GM18505 (cell line): Measurements from ENCODE around the gene MUC22.
"Not testable (repeated sequence)": the region's sequence is repeated elsewhere in the genome, so short reads cannot be mapped to it uniquely, and the experiment has no call there.

Source experiments
- ATAC-seq: cut with Tn5 transposase; IDR thresholded peaks from one replicate; pipeline ENCODE4 v1.9.1; 2021; ENCODE audit not compliant: unreplicated experiment
- POLR2A ChIP-seq: IDR thresholded peaks from 4 replicates; pipeline ENCODE4 v1.6.1; 2011; ENCODE audit warnings: borderline replicate concordance; ENCODE audit not compliant: insufficient read depth, insufficient read length; ENCODE audit errors: extremely low read depth

Gene MUC22

DNA sequence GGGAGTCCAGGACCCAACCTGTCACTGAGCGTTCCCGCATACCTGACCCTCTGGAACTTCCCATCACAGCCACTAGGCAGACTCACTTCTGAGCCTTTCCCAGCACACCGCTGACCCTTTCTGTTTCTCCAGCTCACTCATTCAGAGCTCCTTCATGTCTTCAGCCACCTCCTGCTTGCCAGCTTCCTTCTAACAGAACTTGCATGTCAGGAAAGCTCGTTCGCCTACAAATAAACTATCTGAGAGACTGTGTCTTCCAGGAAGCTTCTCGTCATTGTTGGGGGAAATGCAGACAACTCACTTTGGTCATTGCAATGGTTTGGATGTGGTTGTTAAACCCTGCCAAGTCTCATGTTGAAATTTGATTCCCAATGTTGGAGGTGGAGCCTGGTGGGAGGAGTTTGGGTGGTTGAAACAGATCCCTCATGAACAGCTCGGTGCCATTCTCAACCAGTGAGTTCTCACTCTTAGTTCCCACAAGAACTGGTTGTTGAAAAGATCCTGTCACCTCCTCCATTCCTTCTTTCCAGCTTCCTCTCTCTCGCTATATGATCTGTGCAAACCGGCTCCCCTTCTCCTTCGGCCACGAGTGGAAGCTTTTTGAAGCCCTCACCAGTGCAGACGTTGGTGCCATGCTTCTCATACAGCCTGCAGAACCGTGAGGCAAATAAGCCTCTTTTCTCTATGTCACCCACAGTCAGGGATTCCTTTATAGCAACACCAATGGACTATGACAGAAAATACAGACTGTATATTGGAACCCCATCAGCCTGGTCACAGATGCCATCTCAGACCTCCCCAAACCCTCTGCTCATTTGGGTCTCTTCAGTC is 28.1 kb upstream of the MUC22 start:
- TF ChIP-seq POLR2A = no peak
- no peak for ATAC-seq

DNA sequence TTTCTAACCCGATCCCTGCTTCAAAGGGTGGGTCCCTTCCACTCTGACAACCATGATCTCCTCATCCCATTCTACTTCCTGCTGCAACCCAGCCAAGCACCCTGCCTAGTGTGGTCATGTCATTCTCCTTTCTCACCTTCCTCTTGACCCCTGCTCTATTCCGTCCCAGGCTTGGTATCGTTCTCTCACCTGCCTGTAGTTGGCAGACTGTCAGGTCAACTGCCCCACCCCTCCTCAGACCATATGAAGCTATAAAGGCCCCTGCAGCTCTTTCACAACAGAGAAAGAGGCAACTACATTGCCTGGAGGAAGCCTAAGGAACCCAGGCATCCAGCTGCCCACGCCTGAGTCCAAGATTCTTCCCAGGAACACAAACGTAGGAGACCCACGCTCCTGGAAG is 26.8 kb upstream of the MUC22 start, which contains the start of gene MUC21:
Gene MUC21 (plus strand): TSS at position 280 of the 400 bp plus-strand sequence. CDS start 241 bp downstream, outside the sequence.
- no peak for TF ChIP-seq POLR2A
- ATAC-seq = no peak

DNA sequence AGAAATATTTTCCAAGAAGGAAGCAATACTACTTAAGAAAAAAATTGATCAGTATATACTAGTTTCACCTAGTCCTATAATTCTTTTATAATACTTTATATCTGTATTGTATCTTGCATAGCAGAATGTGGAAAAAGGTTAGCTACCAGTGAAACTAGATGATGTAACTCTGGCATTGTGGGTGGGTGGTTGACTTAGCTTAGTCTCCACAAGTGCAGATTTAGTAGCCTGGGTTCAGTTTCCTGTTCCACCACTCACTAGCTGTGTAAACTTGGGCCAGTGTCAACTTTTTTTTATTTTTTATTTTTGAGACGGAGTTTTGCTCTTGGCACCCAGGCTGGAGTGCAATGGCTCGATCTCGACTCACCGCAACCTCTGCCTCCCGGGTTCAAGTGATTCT is 24.8 kb upstream of the MUC22 start:
- no peak for ATAC-seq
- no peak for TF ChIP-seq POLR2A

DNA sequence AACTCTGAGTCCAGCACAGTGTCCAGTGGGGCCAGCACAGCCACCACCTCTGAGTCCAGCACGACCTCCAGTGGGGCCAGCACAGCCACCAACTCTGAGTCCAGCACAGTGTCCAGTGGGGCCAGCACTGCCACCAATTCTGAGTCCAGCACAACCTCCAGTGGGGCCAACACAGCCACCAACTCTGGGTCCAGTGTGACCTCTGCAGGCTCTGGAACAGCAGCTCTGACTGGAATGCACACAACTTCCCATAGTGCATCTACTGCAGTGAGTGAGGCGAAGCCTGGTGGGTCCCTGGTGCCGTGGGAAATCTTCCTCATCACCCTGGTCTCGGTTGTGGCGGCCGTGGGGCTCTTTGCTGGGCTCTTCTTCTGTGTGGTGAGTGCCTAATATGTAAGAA is 23.0 kb upstream of the MUC22 start:
- ATAC-seq = no peak

DNA sequence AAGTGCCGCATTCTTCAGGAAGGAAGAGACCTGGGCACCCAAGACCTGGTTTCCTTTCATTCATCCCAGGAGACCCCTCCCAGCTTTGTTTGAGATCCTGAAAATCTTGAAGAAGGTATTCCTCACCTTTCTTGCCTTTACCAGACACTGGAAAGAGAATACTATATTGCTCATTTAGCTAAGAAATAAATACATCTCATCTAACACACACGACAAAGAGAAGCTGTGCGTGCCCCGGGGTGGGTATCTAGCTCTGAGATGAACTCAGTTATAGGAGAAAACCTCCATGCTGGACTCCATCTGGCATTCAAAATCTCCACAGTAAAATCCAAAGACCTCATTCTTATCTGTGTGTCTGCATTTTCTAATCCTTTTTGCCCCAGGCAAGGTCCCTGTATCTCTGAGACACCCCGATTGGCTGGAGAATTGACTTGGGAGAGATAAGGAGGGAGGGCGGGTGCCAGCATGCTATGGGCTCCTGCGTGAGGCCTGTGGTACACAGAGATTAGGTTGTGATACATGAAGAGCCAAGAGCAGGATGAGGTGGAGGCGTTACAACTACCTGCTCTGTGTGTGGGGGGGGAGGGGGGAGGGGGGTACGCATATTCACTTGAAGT is 22.0 kb upstream of the MUC22 start:
- no peak for ATAC-seq
- no peak for TF ChIP-seq POLR2A

More for the DNA sequence above, 23.0 kb upstream of the MUC22 start:
- no peak for TF ChIP-seq POLR2A

DNA sequence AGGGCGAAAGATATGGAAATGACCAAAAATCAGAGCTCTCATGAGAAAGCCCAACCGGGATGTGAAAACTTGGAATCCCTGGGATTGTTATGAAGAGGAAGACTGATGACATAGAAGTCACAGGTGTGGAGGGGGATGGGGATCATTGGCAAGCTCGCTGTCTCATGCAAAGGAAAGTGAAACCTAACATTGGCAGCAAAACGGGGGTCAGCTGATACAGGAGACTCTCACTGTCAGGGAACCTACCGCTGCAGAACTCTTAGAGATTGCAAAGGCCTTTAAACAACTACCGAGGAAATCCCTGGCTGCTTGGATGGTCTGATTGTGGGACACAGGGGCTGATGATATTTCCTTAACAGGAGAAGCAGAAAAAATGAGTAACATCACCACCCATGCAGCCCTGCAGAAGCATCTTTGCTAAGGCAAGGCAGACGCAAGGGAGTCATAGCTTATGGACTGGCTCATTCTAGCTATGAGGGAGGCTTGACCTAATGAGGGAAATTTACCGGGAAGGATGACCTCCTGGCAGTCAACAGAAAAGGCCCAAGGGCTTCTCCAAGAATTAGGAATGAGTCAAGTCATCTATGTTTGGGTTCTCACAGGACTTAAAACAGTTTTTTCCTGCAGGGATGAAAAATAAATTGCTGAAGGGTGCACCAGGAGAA is 19.7 kb upstream of the MUC22 start:
- TF ChIP-seq POLR2A = no peak
- ATAC-seq = no peak

DNA sequence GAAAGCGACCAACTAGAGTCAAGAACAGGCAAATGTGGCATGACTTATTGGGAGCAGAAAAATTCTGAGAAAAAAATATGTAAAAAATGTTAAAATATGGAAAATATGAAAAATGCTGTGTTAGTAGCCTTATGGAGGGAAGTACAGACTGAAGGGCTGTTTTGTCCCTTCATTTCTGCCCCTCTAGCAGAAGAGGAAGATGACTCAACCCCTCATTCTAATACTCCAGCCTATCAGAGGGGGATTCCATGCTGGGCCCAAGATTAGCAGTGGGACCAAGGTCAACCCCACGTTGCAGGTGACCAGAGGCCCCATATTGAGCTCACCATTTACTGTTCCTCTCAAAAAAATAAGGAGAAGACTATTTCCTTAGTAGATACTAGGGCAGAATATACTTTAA is 18.4 kb upstream of the MUC22 start:
- TF ChIP-seq POLR2A = no peak
- no peak for ATAC-seq

DNA sequence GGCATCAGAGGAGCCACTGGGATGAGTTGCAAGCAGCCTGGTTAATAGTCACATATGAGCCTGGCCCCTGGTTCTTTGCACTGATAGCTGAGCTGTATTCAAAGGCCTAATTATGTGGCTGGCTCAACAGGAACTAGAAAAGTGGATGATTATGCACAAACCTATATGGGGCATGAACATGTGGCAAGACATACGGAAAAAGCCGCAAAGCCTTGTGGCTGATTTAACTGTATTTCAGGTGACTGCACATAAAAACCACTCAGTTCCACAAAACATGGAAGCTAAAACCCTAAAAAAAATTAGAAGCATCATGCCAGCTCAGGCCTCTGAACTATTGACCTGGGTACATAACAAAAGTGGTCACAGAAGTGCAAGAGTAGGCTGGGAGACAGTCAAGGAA is 13.0 kb upstream of the MUC22 start:
- no peak for ATAC-seq
- TF ChIP-seq POLR2A = no peak

DNA sequence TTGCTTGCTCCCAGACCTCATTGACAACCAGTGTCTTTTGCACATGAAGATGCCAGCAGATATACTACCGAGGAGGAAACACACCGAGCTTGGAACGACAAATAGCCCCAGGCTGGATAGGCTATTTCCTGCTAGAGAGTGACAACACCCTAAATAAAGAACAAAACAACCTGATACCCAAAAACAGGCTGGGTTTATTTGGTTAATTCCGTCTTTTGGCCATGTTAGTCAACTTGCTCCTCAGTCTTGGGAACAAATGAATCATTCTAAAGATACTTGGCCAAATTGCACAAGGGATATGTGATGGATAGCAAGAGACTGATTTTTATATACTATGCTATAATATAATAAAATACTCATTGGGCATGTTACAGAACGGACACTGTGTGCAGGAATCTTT is 11.5 kb upstream of the MUC22 start:
- TF ChIP-seq POLR2A = no peak
- ATAC-seq = no peak

DNA sequence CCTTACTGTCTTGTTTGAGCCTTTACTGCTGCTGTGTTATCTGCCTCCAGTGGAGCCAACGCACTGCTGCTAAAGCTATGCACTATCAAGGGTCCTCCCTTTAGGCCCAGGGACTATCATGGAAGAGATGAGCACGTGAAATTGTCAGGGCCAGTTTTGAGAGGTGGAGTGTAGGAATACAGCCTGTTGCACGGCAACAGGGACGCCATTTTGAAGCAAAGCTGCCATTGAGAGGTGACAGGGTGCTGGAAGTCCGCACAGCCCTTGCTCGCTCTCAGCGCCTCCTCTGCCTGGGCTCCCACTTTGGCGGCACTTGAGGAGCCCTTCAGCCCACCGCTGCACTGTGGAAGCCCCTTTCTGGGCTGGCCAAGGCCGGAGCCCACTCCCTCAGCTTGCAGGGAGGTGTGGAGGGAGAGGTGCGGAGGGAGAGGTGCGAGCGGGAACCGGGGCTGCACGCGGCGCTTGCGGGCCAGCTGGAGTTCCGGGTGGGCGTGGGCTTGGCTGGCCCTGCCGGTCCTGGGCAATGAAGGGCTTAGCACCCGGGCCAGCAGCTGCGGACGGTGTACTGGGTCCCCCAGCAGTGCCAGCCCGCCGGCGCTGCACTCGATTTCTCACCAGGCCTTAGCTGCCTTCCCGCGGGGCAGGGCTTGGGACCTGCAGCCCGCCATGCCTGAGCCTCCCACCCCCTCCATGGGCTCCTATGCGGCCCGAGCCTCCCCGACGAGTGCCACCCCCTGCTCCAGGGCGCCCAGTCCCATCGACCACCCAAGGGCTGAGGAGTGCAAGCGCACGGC is 10.0 kb upstream of the MUC22 start:
- not testable (repeated sequence) for ATAC-seq

DNA sequence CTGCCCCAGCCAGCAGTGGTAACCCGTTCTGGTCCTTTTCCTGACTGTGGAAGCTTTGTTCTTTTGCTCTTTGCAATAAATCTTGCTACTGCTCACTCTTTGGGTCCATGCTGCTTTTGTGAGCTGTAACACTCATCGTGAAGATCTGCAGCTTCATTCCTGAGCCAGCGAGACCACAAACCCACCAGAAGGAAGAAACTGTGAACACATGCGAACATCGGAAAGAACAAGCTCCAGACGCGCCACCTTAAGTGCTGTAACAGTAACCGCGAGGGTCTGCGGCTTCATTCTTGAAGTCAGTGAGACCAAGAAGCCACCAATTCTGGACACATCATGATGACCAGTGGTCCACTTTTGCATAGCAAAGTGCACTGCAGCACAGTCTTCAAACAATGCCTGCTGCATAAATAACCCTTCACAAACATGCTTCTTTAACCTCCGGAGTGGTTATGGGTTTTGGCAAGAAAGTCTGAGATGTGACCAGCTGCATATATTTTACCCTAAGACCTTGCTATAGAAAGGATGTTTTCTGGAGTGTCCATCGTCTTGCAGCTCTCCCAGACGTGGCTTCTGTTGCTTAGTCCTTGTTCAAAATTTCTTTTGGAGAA is 8.9 kb upstream of the MUC22 start:
- TF ChIP-seq POLR2A = no peak
- ATAC-seq = no peak

DNA sequence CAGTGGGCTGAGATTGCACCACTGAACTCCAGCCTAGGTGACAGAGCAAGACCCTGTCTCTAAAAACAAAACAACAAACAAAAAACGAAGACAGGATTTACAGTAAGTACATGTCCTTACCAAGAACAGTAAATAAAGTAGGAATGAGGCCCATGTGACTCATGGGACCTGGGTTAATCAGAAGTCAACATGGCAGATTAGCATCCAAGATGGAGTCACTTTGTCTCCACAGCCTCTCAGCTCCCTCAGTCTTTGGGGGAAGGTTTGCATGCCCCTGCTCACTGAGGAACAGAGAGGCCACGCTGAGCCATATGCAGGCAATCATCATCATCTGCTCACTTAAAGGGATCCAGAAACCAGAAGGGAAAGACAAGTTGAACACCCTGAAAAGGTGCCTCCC is 7.8 kb upstream of the MUC22 start:
- no peak for TF ChIP-seq POLR2A
- no peak for ATAC-seq

DNA sequence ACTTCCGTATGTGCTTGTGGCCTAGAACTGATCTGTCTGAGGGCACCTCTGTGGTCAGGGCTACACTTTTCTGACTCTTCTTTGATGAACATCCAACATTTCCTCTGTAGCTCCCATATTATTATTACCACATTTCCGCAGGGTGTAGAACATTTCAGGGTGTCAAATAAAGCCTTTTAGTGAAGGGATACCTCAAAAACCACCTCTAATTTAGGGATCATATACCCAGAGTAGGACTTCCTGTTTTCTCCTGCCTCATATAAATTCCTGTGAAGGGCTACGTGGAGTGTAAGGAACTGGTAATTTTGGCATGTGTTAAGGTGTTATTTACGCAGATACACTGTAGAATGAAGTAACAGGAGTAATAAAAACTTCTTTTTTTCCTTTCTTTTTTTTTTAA is 5.5 kb upstream of the MUC22 start:
- no peak for ATAC-seq
- TF ChIP-seq POLR2A = no peak

DNA sequence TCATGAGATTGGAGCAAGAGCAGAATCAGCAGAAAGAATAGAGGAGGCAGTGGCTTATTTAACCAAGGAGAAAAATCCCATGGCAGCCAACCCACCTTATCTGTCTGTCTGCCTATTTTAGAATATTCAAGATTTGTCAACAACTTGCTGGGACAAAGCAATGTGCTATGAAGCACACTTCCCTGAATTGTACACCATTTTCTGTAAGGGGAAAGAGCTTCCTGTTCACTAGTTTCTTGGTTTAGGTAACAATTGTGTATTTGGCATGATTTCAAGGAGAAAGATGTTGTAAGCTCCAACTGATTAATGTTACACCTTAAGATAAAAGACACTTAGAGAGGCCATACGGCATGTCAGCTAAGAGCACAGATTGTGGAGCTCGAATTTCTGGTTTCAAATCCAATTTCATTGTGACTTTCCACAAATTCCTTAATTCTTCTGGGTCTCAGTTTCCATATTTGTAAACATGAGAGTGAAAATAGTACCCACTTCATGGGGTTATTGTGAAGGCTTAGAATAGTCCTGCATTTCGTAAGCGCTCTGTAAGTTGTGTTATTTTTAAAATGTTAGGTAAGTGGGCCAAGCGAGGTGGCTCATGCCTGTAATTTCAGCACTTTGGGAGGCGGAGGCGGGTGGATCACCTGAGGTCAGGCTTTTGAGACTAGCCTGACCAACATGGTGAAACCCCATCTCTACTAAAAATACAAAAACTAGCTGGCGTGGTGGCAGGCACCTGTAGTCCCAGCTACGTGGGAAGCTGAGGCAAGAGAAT is 4.8 kb upstream of the MUC22 start:
- no peak for ATAC-seq
- no peak for TF ChIP-seq POLR2A
